HCT116 (cell line): ENCODE results near the gene PFDN5. TPM values are rescaled to one million over a fixed set of nuclear protein-coding genes. Genes with fewer than 3 reads are reported as not detected.

ENCODE experiments used
- ATAC-seq: fragments of 200-7000 bp; cut with Tn5 transposase; 2 replicates; pipeline ENCODE4 v1.9.1; 2020; ENCODE audit warnings: mild to moderate bottlenecking, moderate library complexity
- BruUV-seq: library from RNA; stranded (reverse); fragments of 400-500 nt; replicated peaks from 2 replicates; lab custom pipeline; 2021; lab: Mats Ljungman, UMichigan
- CTCF ChIA-PET: fragments of 300-600 bp; sonication (Branson Sonifier 250); formaldehyde crosslinking; loops from one replicate; lab custom pipeline; 2021; ENCODE audit warnings: antibody characterized with exemption; lab: Charles Lee
- POLR2A ChIA-PET: fragments of 300-600, 350-600 bp; sonication (Branson Sonifier 250); formaldehyde crosslinking; loops from one replicate; lab custom pipeline; 2021; ENCODE audit warnings: antibody characterized with exemption; lab: Charles Lee
- RAD21 ChIA-PET, 2 experiments: fragments of 300-600 bp; sonication (Branson Sonifier 250); formaldehyde crosslinking; loops; one replicate each; lab custom pipeline; 2023; ENCODE audit warnings: low total read pairs in 2 of 2; ENCODE audit not compliant: uncharacterized antibody in 2 of 2, unreplicated experiment in 2 of 2, low non-redundant PET in 1 of 2; lab: Charles Lee
- DNase-seq: peaks from one replicate; pipeline ENCODE4 v3.0.0-alpha.2; 2010; ENCODE audit warnings: low read depth, low spot score
- H2AFZ ChIP-seq: fragments of 200-600 bp; shearing (Covaris generic), sonication (generic); 2 replicates; pipeline ENCODE4 v1.6.1; 2017; ENCODE audit warnings: low read depth, mixed run types, mixed read lengths, antibody characterized with exemption, low read length; ENCODE audit not compliant: poor library complexity, severe bottlenecking
- H3K27ac ChIP-seq: 2 replicates; pipeline ENCODE4 v1.5.1; 2012; ENCODE audit warnings: low read depth, low read length
- H3K27me3 ChIP-seq: fragments of 200-600 bp; sonication (generic); 2 replicates; pipeline ENCODE4 v1.6.1; 2016; ENCODE audit warnings: mixed run types, low read length, mixed read lengths; ENCODE audit not compliant: insufficient read depth
- H3K36me3 ChIP-seq, 2 experiments: fragments of 200-500 bp in 1 of 2; fragments of 200-600 bp in 1 of 2; sonication (Bioruptor generic) in 1 of 2; sonication (generic) in 1 of 2; 2 replicates each; pipeline versions ENCODE4 v1.5.1 to v1.6.1; 2014 to 2016; ENCODE audit warnings: low read length in 2 of 2, inconsistent platforms in 1 of 2, mixed read lengths in 1 of 2, mixed run types in 1 of 2; ENCODE audit not compliant: insufficient read depth in 2 of 2, control insufficient read depth in 1 of 2
- H3K4me1 ChIP-seq, 2 experiments: fragments of 200-600 bp in 1 of 2; sonication (generic) in 1 of 2; 2 replicates each; pipeline versions ENCODE4 v1.5.1 to v1.6.1; 2012 to 2017; ENCODE audit warnings: low read length in 2 of 2, inconsistent platforms in 1 of 2, mild to moderate bottlenecking in 1 of 2, mixed read lengths in 1 of 2, mixed run types in 1 of 2, moderate library complexity in 1 of 2; ENCODE audit not compliant: insufficient read depth in 2 of 2, control insufficient read depth in 1 of 2
- H3K4me2 ChIP-seq: fragments of 200-600 bp; sonication (generic); 2 replicates; pipeline ENCODE4 v1.6.1; 2017; ENCODE audit warnings: mixed run types, low read length, mixed read lengths
- H3K4me3 ChIP-seq, 2 experiments: fragments of 200-600 bp in 1 of 2; sonication (generic) in 1 of 2; replicated peaks in 1 of 2; 2 replicates each; pipeline ENCODE4 v1.5.1; 2011 to 2016; ENCODE audit warnings: low read length in 2 of 2, control low read depth in 1 of 2, low read depth in 1 of 2, mild to moderate bottlenecking in 1 of 2, mixed read lengths in 1 of 2, mixed run types in 1 of 2
- H3K79me2 ChIP-seq: fragments of 200-600 bp; sonication (generic); 2 replicates; pipeline ENCODE4 v1.6.1; 2017; ENCODE audit warnings: mild to moderate bottlenecking, mixed run types, low read length, moderate library complexity, mixed read lengths; ENCODE audit not compliant: insufficient read depth
- H3K9ac ChIP-seq: fragments of 200-600 bp; sonication (generic); 2 replicates; pipeline ENCODE4 v1.6.1; 2016; ENCODE audit warnings: low read length, mixed read lengths
- H3K9me2 ChIP-seq: fragments of 200-600 bp; sonication (generic), shearing (Covaris generic); 2 replicates; pipeline ENCODE4 v1.6.1; 2017; ENCODE audit warnings: mixed run types, mild to moderate bottlenecking, moderate library complexity; ENCODE audit not compliant: insufficient read depth
- H3K9me3 ChIP-seq, 2 experiments: fragments of 200-500 bp in 1 of 2; fragments of 200-600 bp in 1 of 2; sonication (Bioruptor generic) in 1 of 2; sonication (generic) in 1 of 2; 2 replicates each; pipeline ENCODE4 v1.6.1; 2014 to 2017; ENCODE audit warnings: low read length in 2 of 2, mixed read lengths in 2 of 2, inconsistent platforms in 1 of 2, low read depth in 1 of 2, mild to moderate bottlenecking in 1 of 2, mixed run types in 1 of 2, moderate library complexity in 1 of 2; ENCODE audit not compliant: control insufficient read depth in 1 of 2, insufficient read depth in 1 of 2
- H4K20me1 ChIP-seq: fragments of 200-600 bp; sonication (generic), shearing (Covaris generic); 2 replicates; pipeline ENCODE4 v1.6.1; 2017; ENCODE audit warnings: mixed run types, mild to moderate bottlenecking, moderate library complexity; ENCODE audit not compliant: insufficient read depth
- CEBPB ChIP-seq: IDR thresholded peaks from 2 replicates; pipeline ENCODE4 v1.6.1; 2012; ENCODE audit warnings: low read depth
- EGR1 ChIP-seq: IDR thresholded peaks from 2 replicates; pipeline ENCODE4 v1.6.1; 2012; ENCODE audit warnings: low read depth
- ELF1 ChIP-seq: IDR thresholded peaks from 2 replicates; pipeline ENCODE4 v1.6.1; 2012; ENCODE audit warnings: low read depth, borderline replicate concordance
- EZH2phosphoT487 ChIP-seq: fragments of 200-600 bp; IDR thresholded peaks from 2 replicates; pipeline ENCODE4 v1.6.1; 2018; ENCODE audit warnings: antibody characterized with exemption, borderline replicate concordance
- FOSL1 ChIP-seq: IDR thresholded peaks from 2 replicates; pipeline ENCODE4 v1.6.1; 2012; ENCODE audit warnings: low read depth
- JUND ChIP-seq: IDR thresholded peaks from 2 replicates; pipeline ENCODE4 v1.6.1; 2012
- POLR2A ChIP-seq: IDR thresholded peaks from 2 replicates; pipeline ENCODE4 v1.7.0; 2011; ENCODE audit warnings: borderline replicate concordance; ENCODE audit not compliant: insufficient read depth, insufficient read length; ENCODE audit errors: extremely low read depth
- RAD21 ChIP-seq: IDR thresholded peaks from 2 replicates; pipeline ENCODE4 v1.6.1; 2012; ENCODE audit warnings: low read depth, mild to moderate bottlenecking
- SP1 ChIP-seq: IDR thresholded peaks from 2 replicates; pipeline ENCODE4 v1.6.1; 2012; ENCODE audit warnings: low read depth
- SRF ChIP-seq: IDR thresholded peaks from 2 replicates; pipeline ENCODE4 v1.6.1; 2012; ENCODE audit warnings: low read depth
- TCF7L2 ChIP-seq: IDR thresholded peaks from 2 replicates; pipeline ENCODE4 v1.7.0; 2011; ENCODE audit warnings: borderline replicate concordance, inconsistent platforms; ENCODE audit not compliant: insufficient read depth, insufficient read length; ENCODE audit errors: extremely low read depth
- YY1 ChIP-seq: IDR thresholded peaks from 2 replicates; pipeline ENCODE4 v1.6.1; 2011; ENCODE audit warnings: low read length, low read depth, moderate library complexity, mild to moderate bottlenecking; ENCODE audit not compliant: insufficient replicate concordance; ENCODE audit errors: extremely low read depth
- ZFX ChIP-seq: fragments of 450-650 bp; IDR thresholded peaks from 2 replicates; pipeline ENCODE4 v1.6.1; 2017
- ZNF274 ChIP-seq: fragments of 200-500 bp; sonication (Bioruptor generic); IDR thresholded peaks from 2 replicates; pipeline ENCODE4 v1.6.1; 2014; ENCODE audit warnings: mild to moderate bottlenecking, low read depth, low read length, inconsistent platforms
- intact Hi-C: fragments of 100-400 bp; cut with micrococcal nuclease; formaldehyde crosslinking; loops from 2 replicates; pipeline ENCODE4 v1.10.0; 2022
- total RNA-seq: library from RNA; stranded (reverse); gene quantifications from one replicate; pipeline ENCODE4 v1.2.1, GENCODE V29; 2021; ENCODE audit not compliant: unreplicated experiment
- TF ChIP-seq, protein P1 (sequence below): IDR thresholded peaks from 2 replicates; pipeline ENCODE4 v1.6.1; 2012; ENCODE audit warnings: low read depth
- TF ChIP-seq, protein P2 (sequence below): IDR thresholded peaks from 2 replicates; pipeline ENCODE4 v1.6.1; 2011; ENCODE audit warnings: mild to moderate bottlenecking, low read length, moderate library complexity; ENCODE audit not compliant: insufficient replicate concordance; ENCODE audit errors: extremely low read depth

The PFDN5 gene
- total RNA-seq, 1 experiment from 2014 or later: 318 TPM

- no peak overlapping the region for H2AFZ ChIP-seq
- DNase-seq (no peak), ATAC-seq (no peak)
- H4K20me1 ChIP-seq: no peaks in the 10 kb centered on the region
- no peaks in the 10 kb centered on the region for H3K36me3 ChIP-seq
- TF ChIP-seq FOSL1 (no peak), EGR1 (no peak), ZNF274 (no peak), ELF1 (no peak), CEBPB (no peak), RAD21 (no peak), TCF7L2 (no peak), ZFX (no peak), JUND (no peak), SRF (no peak), POLR2A (no peak), YY1 (no peak), SP1 (no peak), EZH2phosphoT487 (no peak)
- TF ChIP-seq, protein P1, sequence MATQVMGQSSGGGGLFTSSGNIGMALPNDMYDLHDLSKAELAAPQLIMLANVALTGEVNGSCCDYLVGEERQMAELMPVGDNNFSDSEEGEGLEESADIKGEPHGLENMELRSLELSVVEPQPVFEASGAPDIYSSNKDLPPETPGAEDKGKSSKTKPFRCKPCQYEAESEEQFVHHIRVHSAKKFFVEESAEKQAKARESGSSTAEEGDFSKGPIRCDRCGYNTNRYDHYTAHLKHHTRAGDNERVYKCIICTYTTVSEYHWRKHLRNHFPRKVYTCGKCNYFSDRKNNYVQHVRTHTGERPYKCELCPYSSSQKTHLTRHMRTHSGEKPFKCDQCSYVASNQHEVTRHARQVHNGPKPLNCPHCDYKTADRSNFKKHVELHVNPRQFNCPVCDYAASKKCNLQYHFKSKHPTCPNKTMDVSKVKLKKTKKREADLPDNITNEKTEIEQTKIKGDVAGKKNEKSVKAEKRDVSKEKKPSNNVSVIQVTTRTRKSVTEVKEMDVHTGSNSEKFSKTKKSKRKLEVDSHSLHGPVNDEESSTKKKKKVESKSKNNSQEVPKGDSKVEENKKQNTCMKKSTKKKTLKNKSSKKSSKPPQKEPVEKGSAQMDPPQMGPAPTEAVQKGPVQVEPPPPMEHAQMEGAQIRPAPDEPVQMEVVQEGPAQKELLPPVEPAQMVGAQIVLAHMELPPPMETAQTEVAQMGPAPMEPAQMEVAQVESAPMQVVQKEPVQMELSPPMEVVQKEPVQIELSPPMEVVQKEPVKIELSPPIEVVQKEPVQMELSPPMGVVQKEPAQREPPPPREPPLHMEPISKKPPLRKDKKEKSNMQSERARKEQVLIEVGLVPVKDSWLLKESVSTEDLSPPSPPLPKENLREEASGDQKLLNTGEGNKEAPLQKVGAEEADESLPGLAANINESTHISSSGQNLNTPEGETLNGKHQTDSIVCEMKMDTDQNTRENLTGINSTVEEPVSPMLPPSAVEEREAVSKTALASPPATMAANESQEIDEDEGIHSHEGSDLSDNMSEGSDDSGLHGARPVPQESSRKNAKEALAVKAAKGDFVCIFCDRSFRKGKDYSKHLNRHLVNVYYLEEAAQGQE: no peak
- TF ChIP-seq, protein P2, sequence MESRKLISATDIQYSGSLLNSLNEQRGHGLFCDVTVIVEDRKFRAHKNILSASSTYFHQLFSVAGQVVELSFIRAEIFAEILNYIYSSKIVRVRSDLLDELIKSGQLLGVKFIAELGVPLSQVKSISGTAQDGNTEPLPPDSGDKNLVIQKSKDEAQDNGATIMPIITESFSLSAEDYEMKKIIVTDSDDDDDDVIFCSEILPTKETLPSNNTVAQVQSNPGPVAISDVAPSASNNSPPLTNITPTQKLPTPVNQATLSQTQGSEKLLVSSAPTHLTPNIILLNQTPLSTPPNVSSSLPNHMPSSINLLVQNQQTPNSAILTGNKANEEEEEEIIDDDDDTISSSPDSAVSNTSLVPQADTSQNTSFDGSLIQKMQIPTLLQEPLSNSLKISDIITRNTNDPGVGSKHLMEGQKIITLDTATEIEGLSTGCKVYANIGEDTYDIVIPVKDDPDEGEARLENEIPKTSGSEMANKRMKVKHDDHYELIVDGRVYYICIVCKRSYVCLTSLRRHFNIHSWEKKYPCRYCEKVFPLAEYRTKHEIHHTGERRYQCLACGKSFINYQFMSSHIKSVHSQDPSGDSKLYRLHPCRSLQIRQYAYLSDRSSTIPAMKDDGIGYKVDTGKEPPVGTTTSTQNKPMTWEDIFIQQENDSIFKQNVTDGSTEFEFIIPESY: no peak
- CTCF ChIA-PET: no interaction called here
- H3K4me1 ChIP-seq: 0 out of 4 replicates have a peak, but pooled peaks cover 0 to 2% of the 10 kb centered on the region in 2 experiments
- RAD21 ChIA-PET: no interaction called here
- H3K27ac ChIP-seq: no peak overlapping the region
- H3K9me3 ChIP-seq: no peaks in the 10 kb centered on the region
- no peak overlapping the region for H3K4me2 ChIP-seq
- BruUV-seq: no TSS peak
- no peak overlapping the region for H3K4me3 ChIP-seq
- H3K9ac ChIP-seq: no peak overlapping the region
- intact Hi-C loops: no loop called here
- 0 out of 2 replicates have a peak, but pooled peaks cover 3% of the 10 kb centered on the region for H3K27me3 ChIP-seq
- POLR2A ChIA-PET: no interaction called here
- no peaks in the 10 kb centered on the region for H3K79me2 ChIP-seq
- no peaks in the 10 kb centered on the region for H3K9me2 ChIP-seq
Measured at GRCh38 chr12:53333845-53334244, 38.5 kb downstream of the PFDN5 start.
